ENCODE measurements around the gene NME2.
"Not testable (repeated sequence)": the region's sequence is repeated elsewhere in the genome, so short reads cannot be mapped to it uniquely, and the experiment has no call there.

The NME2 gene

GRCh38 chr17:51166198-51166986, at the start of gene NME2:
Gene NME2, plus strand, starts transcription at chr17:51166411. Its CDS starts 420 bp downstream, at chr17:51166831.
- DNase-seq = peak; percentile 59

- peak; percentile 4 for DNase-seq
These were observed 47.6 kb upstream of the NME2 start for GRCh38 chr17:51118330-51119195.

- peak; percentile 16 for DNase-seq
These were observed 46.5 kb upstream of the NME2 start for GRCh38 chr17:51119415-51120356.

GRCh38 chr17:51120357-51120738, 45.9 kb upstream of the NME2 start:
- DNase-seq = no peak

- peak; percentile 81 for DNase-seq
These were observed 45.2 kb upstream of the NME2 start, which contains the start of gene SPAG9 for GRCh38 chr17:51120739-51121619. Gene SPAG9, minus strand, starts transcription at chr17:51120868. Its CDS starts 212 bp downstream, at chr17:51120656.

GRCh38 chr17:51121620-51122472, 44.4 kb upstream of the NME2 start:
- peak; percentile 90 for DNase-seq

DNA sequence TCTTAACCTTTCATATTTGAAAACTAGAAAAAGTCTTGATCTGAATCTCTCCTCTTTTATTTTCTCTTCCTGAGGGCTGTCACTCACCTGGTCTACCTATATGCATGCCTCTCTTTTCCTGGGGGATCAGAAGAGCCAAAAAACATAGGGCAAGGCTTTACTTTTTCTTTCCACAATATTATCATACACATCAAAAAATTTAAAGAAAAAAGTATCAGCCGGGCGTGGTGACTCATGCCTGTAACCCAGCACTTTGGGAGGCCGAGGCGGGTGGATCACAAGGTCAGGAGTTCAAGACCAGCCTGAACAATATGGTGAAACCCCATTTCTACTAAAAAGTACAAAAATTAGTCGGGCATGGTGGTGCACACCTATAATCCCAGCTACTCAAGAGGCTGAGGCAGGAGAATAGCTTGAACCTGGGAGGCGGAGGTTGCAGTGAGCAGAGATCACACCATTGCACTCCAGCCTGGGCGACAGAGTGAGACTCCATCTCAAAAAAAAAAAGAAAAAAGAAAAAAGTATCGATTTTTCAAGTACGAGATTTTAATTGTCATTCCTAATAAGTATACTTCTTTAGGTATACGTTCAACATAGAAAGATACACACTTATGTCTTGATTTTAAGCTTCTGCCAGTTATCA, 43.6 kb upstream of the NME2 start:
- not testable (repeated sequence) for DNase-seq

GRCh38 chr17:51124640-51125503, 41.3 kb upstream of the NME2 start:
- no peak for DNase-seq

- no peak for DNase-seq
These were observed 38.1 kb upstream of the NME2 start for GRCh38 chr17:51128076-51128475.

DNA sequence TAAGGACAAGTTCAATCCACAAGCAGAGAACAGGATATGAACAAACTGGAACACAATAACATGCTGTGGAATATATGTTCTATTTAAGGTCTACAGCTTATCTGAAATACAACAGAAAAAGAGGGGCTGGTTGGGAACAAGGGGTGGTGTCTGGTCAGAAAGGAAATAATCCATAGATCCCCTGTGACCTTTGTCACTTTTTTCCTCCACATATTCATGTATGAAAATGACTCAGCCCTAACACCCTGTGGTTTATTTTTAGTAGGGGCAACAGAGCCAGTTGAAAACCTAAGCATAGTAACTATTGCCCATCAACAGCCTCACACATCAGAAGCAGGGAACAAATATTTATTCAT, 33.3 kb upstream of the NME2 start:
- no peak for DNase-seq

GRCh38 chr17:51133365-51133764, 32.8 kb upstream of the NME2 start:
- no peak for DNase-seq

DNA sequence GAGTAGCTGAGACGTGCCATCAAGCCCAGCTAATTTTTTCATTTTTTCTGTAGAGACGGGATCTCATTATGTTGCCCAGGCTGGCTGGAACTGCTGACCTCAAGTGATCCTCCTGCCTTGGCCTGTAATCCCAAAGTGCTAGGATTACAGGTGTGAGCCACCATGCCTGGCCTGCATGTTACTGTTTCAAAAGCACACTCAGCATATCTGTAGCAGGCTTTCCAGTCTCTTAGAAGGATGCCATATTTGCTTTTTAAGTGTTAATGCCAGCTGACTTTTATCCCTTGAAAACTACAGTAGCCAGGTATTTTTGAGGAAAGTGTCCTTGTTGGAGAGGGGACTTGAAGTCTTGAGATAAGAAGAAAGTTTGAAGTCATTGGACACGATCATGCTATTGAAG, 30.3 kb upstream of the NME2 start:
- DNase-seq = no peak

- DNase-seq = no peak
These were observed 23.6 kb upstream of the NME2 start for GRCh38 chr17:51142597-51142996.

- no peak for DNase-seq
These were observed 21.8 kb upstream of the NME2 start for GRCh38 chr17:51144266-51145022.

- DNase-seq = no peak
These were observed 18.6 kb upstream of the NME2 start for GRCh38 chr17:51147650-51148049.

DNA sequence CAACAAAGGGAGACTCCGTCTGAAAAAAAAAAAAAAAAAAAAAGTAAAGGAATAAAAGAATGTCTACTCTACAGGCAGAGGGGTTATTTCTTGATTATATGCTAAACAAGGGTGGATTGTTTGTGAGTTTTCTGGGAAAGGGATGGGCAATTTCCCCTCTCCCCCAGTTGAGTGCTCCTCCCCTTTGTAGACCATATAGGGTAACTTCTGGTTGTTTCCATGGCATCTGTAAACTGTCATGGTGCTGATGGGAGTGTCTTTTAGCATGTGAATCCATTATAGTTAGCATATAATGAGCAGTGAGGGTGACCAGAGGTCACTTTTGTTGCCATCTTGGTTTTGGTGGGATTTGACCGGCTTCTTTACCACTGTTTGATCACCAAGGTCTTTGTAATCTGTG, 17.0 kb upstream of the NME2 start:
- no peak for DNase-seq

- no peak for DNase-seq
These were observed 15.3 kb upstream of the NME2 start for GRCh38 chr17:51150932-51151331.

DNA sequence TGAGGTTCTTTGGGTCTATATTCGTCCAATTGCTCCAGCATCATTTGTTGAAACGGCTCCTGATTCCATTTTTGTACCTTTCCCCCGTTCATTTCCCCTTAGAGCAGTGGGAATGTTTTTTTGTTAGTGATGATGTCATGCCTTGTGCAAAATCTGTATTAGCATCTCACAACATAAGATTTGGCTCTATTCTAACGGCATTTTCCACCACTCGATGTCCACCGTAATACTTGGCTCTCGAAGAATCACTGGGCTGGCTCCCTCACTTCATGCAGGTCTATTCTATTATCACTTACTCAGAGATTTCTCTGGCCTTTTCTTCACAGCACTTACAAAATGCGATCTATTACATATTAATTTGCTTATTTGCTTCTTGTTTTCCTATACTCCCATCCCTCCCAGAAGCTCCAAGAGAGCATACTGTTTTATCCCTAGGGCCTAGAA, 13.4 kb upstream of the NME2 start:
- DNase-seq = no peak

Measured in GF-D8 (cell line).